Activated naive CD8-positive, alpha-beta T cell (primary cell): ENCODE measurements around the gene SCARB2.

Source experiments
- H3K27ac Mint-ChIP-seq: one replicate; pipeline ENCODE4 v1.8.0; 2021; ENCODE audit warnings: mixed read lengths
- H3K27me3 Mint-ChIP-seq: one replicate; pipeline ENCODE4 v1.8.0; 2021; ENCODE audit warnings: mixed read lengths
- H3K36me3 Mint-ChIP-seq: one replicate; pipeline ENCODE4 v1.8.0; 2021; ENCODE audit warnings: mixed read lengths
- H3K4me1 Mint-ChIP-seq: one replicate; pipeline ENCODE4 v1.8.0; 2021; ENCODE audit warnings: low read depth, mixed read lengths
- H3K4me3 Mint-ChIP-seq: one replicate; pipeline ENCODE4 v1.8.0; 2021; ENCODE audit warnings: mild to moderate bottlenecking, mixed read lengths
- H3K9me3 Mint-ChIP-seq: one replicate; pipeline ENCODE4 v1.8.0; 2021; ENCODE audit warnings: low read depth, mixed read lengths

The SCARB2 gene

GRCh38 chr4:76212851-76213414 is 691 bp downstream of the SCARB2 start:
- no peaks in the 10 kb centered on the region for H3K27me3 Mint-ChIP-seq
- no peaks in the 10 kb centered on the region for H3K9me3 Mint-ChIP-seq
- H3K36me3 Mint-ChIP-seq = no peaks in the 10 kb centered on the region
- H3K4me1 Mint-ChIP-seq = peaks cover 55% of the 10 kb centered on the region
- peak overlapping the region; percentile 87 for H3K27ac Mint-ChIP-seq
- peak overlapping the region; percentile 88 for H3K4me3 Mint-ChIP-seq

- Mint-ChIP-seq H3K4me1 (peaks cover 58% of the 10 kb centered on the region), H3K9me3 (no peaks in the 10 kb centered on the region), H3K4me3 (peak overlapping the region; percentile 88), H3K27me3 (no peaks in the 10 kb centered on the region), H3K36me3 (no peaks in the 10 kb centered on the region), H3K27ac (no peak overlapping the region)
Measured at GRCh38 chr4:76211769-76212708, 1.6 kb downstream of the SCARB2 start.

GRCh38 chr4:76210452-76210851 is 3.2 kb downstream of the SCARB2 start:
- H3K9me3 Mint-ChIP-seq = no peaks in the 10 kb centered on the region
- H3K36me3 Mint-ChIP-seq = no peaks in the 10 kb centered on the region
- no peaks in the 10 kb centered on the region for H3K27me3 Mint-ChIP-seq
- H3K4me1 Mint-ChIP-seq = peaks cover 66% of the 10 kb centered on the region
- no peak overlapping the region for H3K4me3 Mint-ChIP-seq
- no peak overlapping the region for H3K27ac Mint-ChIP-seq

GRCh38 chr4:76209881-76210280 is 3.7 kb downstream of the SCARB2 start:
- H3K36me3 Mint-ChIP-seq = peaks cover under 1% of the 10 kb centered on the region
- H3K4me1 Mint-ChIP-seq = peaks cover 63% of the 10 kb centered on the region
- no peak overlapping the region for H3K27ac Mint-ChIP-seq
- no peaks in the 10 kb centered on the region for H3K27me3 Mint-ChIP-seq
- no peak overlapping the region for H3K4me3 Mint-ChIP-seq
- no peaks in the 10 kb centered on the region for H3K9me3 Mint-ChIP-seq

- Mint-ChIP-seq H3K4me3 (no peak overlapping the region), H3K36me3 (peaks cover 2% of the 10 kb centered on the region), H3K9me3 (no peaks in the 10 kb centered on the region)
Measured at GRCh38 chr4:76208005-76208765, 5.4 kb downstream of the SCARB2 start.

GRCh38 chr4:76207549-76207948 is 6.1 kb downstream of the SCARB2 start:
- Mint-ChIP-seq H3K9me3 (no peaks in the 10 kb centered on the region), H3K4me1 (peaks cover 55% of the 10 kb centered on the region), H3K27ac (no peak overlapping the region), H3K27me3 (no peaks in the 10 kb centered on the region), H3K36me3 (peaks cover 2% of the 10 kb centered on the region), H3K4me3 (no peak overlapping the region)

More at GRCh38 chr4:76208005-76208765, 5.4 kb downstream of the SCARB2 start:
- Mint-ChIP-seq H3K27ac (no peak overlapping the region), H3K4me1 (peaks cover 60% of the 10 kb centered on the region), H3K27me3 (no peaks in the 10 kb centered on the region)

- peaks cover 48% of the 10 kb centered on the region for H3K4me1 Mint-ChIP-seq
- H3K27me3 Mint-ChIP-seq = no peaks in the 10 kb centered on the region
- H3K27ac Mint-ChIP-seq = no peak overlapping the region
- H3K9me3 Mint-ChIP-seq = no peaks in the 10 kb centered on the region
- H3K4me3 Mint-ChIP-seq = no peak overlapping the region
- H3K36me3 Mint-ChIP-seq = peaks cover 2% of the 10 kb centered on the region
Measured at GRCh38 chr4:76206222-76206942, 7.2 kb downstream of the SCARB2 start.

- Mint-ChIP-seq H3K9me3 (no peaks in the 10 kb centered on the region), H3K4me3 (no peak overlapping the region), H3K27me3 (no peaks in the 10 kb centered on the region), H3K4me1 (peaks cover 50% of the 10 kb centered on the region), H3K27ac (no peak overlapping the region), H3K36me3 (peaks cover 2% of the 10 kb centered on the region)
Measured at GRCh38 chr4:76205476-76205875, 8.1 kb downstream of the SCARB2 start.

- Mint-ChIP-seq H3K4me3 (no peak overlapping the region), H3K27ac (no peak overlapping the region), H3K36me3 (peaks cover 2% of the 10 kb centered on the region), H3K9me3 (no peaks in the 10 kb centered on the region), H3K27me3 (no peaks in the 10 kb centered on the region), H3K4me1 (peaks cover 49% of the 10 kb centered on the region)
Measured at GRCh38 chr4:76204936-76205335, 8.7 kb downstream of the SCARB2 start.

- peaks cover 2% of the 10 kb centered on the region for H3K36me3 Mint-ChIP-seq
- H3K27me3 Mint-ChIP-seq = no peaks in the 10 kb centered on the region
- peaks cover 54% of the 10 kb centered on the region for H3K4me1 Mint-ChIP-seq
- no peaks in the 10 kb centered on the region for H3K9me3 Mint-ChIP-seq
- no peak overlapping the region for H3K27ac Mint-ChIP-seq
- H3K4me3 Mint-ChIP-seq = no peak overlapping the region
Measured at GRCh38 chr4:76203541-76203940, 10.1 kb downstream of the SCARB2 start.

GRCh38 chr4:76201276-76201675 is 12.3 kb downstream of the SCARB2 start:
- Mint-ChIP-seq H3K9me3 (no peaks in the 10 kb centered on the region), H3K4me3 (no peak overlapping the region), H3K4me1 (peaks cover 58% of the 10 kb centered on the region), H3K27me3 (no peaks in the 10 kb centered on the region), H3K27ac (no peak overlapping the region), H3K36me3 (peaks cover 4% of the 10 kb centered on the region)

- Mint-ChIP-seq H3K27ac (peak overlapping the region; percentile 2), H3K4me1 (peaks cover 57% of the 10 kb centered on the region), H3K36me3 (peaks cover 4% of the 10 kb centered on the region), H3K4me3 (no peak overlapping the region), H3K9me3 (no peaks in the 10 kb centered on the region), H3K27me3 (no peaks in the 10 kb centered on the region)
Measured at GRCh38 chr4:76200771-76201231, 12.8 kb downstream of the SCARB2 start.

- H3K9me3 Mint-ChIP-seq = no peaks in the 10 kb centered on the region
- no peaks in the 10 kb centered on the region for H3K27me3 Mint-ChIP-seq
- H3K36me3 Mint-ChIP-seq = peaks cover 4% of the 10 kb centered on the region
- no peak overlapping the region for H3K27ac Mint-ChIP-seq
- H3K4me1 Mint-ChIP-seq = peaks cover 55% of the 10 kb centered on the region
- H3K4me3 Mint-ChIP-seq = peak overlapping the region; percentile 23
Measured at GRCh38 chr4:76199664-76200211, 13.9 kb downstream of the SCARB2 start.
